Activated CD8-positive, alpha-beta memory T cell treated with anti-CD3 and anti-CD28 coated beads for 36 hours (primary cell): Measurements from ENCODE around the gene CIPC. TPM values are rescaled to one million over a fixed set of nuclear protein-coding genes. Genes with fewer than 3 reads are reported as not detected.

Experiments
- CTCF ChIA-PET: fragments of 350-600 bp; sonication (Branson Sonifier 250); formaldehyde crosslinking; loops from one replicate; lab custom pipeline; 2021; ENCODE audit warnings: antibody characterized with exemption; lab: Charles Lee
- POLR2A ChIA-PET: fragments of 350-600 bp; sonication (Branson Sonifier 250); formaldehyde crosslinking; loops from one replicate; lab custom pipeline; 2021; ENCODE audit warnings: antibody characterized with exemption; lab: Charles Lee
- total RNA-seq, 2 experiments: library from RNA; stranded (reverse); gene quantifications; one replicate each; pipeline ENCODE4 v1.2.3, GENCODE V29; 2021

CIPC gene
- total RNA-seq, 2 experiments from 2014 or later, result 11.2 to 12.0 TPM

DNA sequence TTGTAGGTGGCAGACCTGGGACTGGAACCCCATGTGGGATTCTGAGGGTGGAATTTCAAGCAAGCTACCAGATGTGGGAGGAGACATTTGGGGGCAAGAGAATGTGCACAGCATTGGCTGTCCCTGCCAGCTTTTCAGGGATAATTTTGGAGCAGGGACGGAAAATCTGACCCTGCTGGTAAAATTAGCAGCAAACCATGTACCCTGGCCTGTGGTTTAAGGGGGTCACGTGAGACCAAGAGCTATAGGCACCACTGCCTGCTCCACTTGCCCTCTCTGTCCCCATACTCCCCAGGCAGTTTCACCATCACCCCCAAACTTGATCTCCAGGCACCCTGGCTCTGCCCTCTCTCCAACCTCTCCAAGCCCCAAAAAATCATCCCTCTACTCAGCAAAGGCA, 57.0 kb downstream of the CIPC start:
- CTCF ChIA-PET, result interaction anchor here (3.9 kb wide), 1 partner anchor 161 kb away, joined by 24 read pairs; no protein-coding TSS in a partner anchor
- POLR2A ChIA-PET, result no interaction called here

- ChIA-PET POLR2A (no interaction called here), CTCF (no interaction called here)
These were observed 59.7 kb downstream of the CIPC start for GRCh38 chr14:77157740-77158139.

- POLR2A ChIA-PET, result no interaction called here
- CTCF ChIA-PET, result no interaction called here
These were observed 60.3 kb downstream of the CIPC start for GRCh38 chr14:77158175-77158881.

DNA sequence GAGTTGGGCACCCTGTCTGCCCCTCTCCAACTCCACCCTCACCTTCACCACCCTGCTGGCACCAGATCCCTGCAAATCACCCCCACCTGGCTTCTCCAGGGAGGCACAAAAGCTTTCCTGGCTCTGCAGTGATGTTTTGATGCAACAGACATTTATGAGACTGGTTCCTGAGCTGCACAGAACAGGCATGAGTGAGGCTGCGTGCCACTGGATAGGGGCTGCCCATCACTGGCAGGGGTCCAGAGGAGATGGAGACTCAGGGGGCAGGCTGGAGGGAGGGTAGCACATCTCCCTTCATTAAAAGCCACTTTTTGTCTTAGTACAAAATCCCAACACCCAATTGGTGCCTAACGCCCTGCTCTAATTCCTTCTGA, 60.8 kb downstream of the CIPC start:
- CTCF ChIA-PET, result interaction anchor here (0.5 kb wide), 1 partner anchor 218 kb away, joined by 3 read pairs; no protein-coding TSS in a partner anchor
- POLR2A ChIA-PET, result no interaction called here

GRCh38 chr14:77161011-77161410, 63.0 kb downstream of the CIPC start:
- POLR2A ChIA-PET, result no interaction called here
- CTCF ChIA-PET, result interaction anchor here (1.2 kb wide), 1 partner anchor 12 kb away, joined by 3 read pairs; no protein-coding TSS in a partner anchor

Other genes starting within 250 kb of the CIPC start
- 10 to 100 TPM; 27.0 to 27.2 TPM for gene IRF2BPL, start 69.5 kb upstream of the CIPC start, total RNA-seq
- not detected for gene ZDHHC22, start 43.5 kb downstream of the CIPC start, total RNA-seq
- 1 to 10 TPM in 1 of 2 experiments, under 1 TPM in 1; 0.51 to 1.3 TPM for gene TMEM63C, start 83.5 kb downstream of the CIPC start, total RNA-seq
- gene NGB, start 172.9 kb downstream of the CIPC start, total RNA-seq, result not detected
- 10 to 100 TPM; 23.7 to 26.5 TPM for gene POMT2, start 222.6 kb downstream of the CIPC start, total RNA-seq
- gene GSTZ1, start 222.8 kb downstream of the CIPC start, total RNA-seq, result 10 to 100 TPM; 17.1 to 18.4 TPM